Cardiac muscle cell (in vitro differentiated cells and primary cell): ENCODE results near the gene SFSWAP. TPM values are rescaled to one million over a fixed set of nuclear protein-coding genes. Genes with fewer than 3 reads are reported as not detected.
A peak's percentile ranks its signal among the peaks of the same experiment; 100 is the strongest.
"Not testable (repeated sequence)": the region's sequence is repeated elsewhere in the genome, so short reads cannot be mapped to it uniquely, and the experiment has no call there.

Source experiments
- DNase-seq, 2 donors: peaks; one replicate each; pipeline versions ENCODE4 v3.0.0 to v3.0.0-alpha.2; 2010 to 2017; ENCODE audit warnings: low read depth in 1 of 2, low spot score in 1 of 2
- H3K27ac ChIP-seq: fragments of 200-600 bp; sonication (generic); 2 replicates; pipeline ENCODE4 v1.5.1; 2016
- H3K27me3 ChIP-seq: fragments of 200-600 bp; sonication (generic); 2 replicates; pipeline ENCODE4 v1.6.0; 2016; ENCODE audit warnings: control low read depth
- H3K36me3 ChIP-seq: fragments of 200-600 bp; sonication (generic); 2 replicates; pipeline ENCODE4 v1.5.1; 2016; ENCODE audit warnings: control low read depth
- H3K4me1 ChIP-seq: fragments of 200-600 bp; sonication (generic); 2 replicates; pipeline ENCODE4 v1.8.1; 2017; ENCODE audit warnings: low read depth, mild to moderate bottlenecking, mixed run types
- H3K4me3 ChIP-seq: fragments of 200-600 bp; sonication (generic); 2 replicates; pipeline ENCODE4 v1.5.1; 2016; ENCODE audit warnings: mild to moderate bottlenecking
- H3K9me3 ChIP-seq: fragments of 200-600 bp; sonication (generic); 2 replicates; pipeline ENCODE4 v1.5.1; 2017; ENCODE audit warnings: low read depth, mild to moderate bottlenecking, control low read depth
- CTCF ChIP-seq: IDR thresholded peaks from 2 replicates; pipeline ENCODE4 v1.5.1; 2012; ENCODE audit warnings: low read depth, mild to moderate bottlenecking, low read length
- polyA plus RNA-seq: library from polyadenylated mRNA; unstranded; fragments of >200 nt; fragmentation: Nextera tagmentation; extraction: Ambion mirVana; gene quantifications from 2 replicates; pipeline ENCODE4 v1.2.1, GENCODE V29; 2016
- total RNA-seq: library from RNA; depleted of rRNA; stranded (reverse); fragments of >200 nt; gene quantifications from 2 replicates; pipeline ENCODE4 v1.2.3, GENCODE V29; 2016

The SFSWAP gene
- 29.8 and 44.8 TPM in 2 replicates for total RNA-seq
- 24.1 and 29.9 TPM in 2 replicates for polyA plus RNA-seq

GRCh38 chr12:131710464-131711457 lies at the start of gene SFSWAP:
Gene SFSWAP, plus strand, starts transcription at chr12:131711090. Its CDS starts 140 bp downstream, at chr12:131711230.
- Histone ChIP-seq H3K4me3 (peak within 1 kb of the TSS; percentile 91), H3K27ac (peak within 1 kb of the TSS; percentile 95), H3K9me3 (no peaks in the 10 kb centered on the region), H3K36me3 (peaks cover 20% of the 10 kb centered on the region), H3K27me3 (no peaks in the 10 kb centered on the region), H3K4me1 (peaks cover 11% of the 10 kb centered on the region)
- no peak for TF ChIP-seq CTCF
- DNase-seq = peak; percentile 83 to 87

- not testable (repeated sequence) for DNase-seq, H3K4me3 ChIP-seq, H3K36me3 ChIP-seq
Measured at GRCh38 chr12:131661170-131661985, 49.5 kb upstream of the SFSWAP start.

GRCh38 chr12:131661986-131662288 lies 49.0 kb upstream of the SFSWAP start:
- peaks cover 20% of the 10 kb centered on the region for H3K27me3 ChIP-seq
- H3K27ac ChIP-seq, H3K4me1 ChIP-seq, H3K36me3 ChIP-seq, H3K9me3 ChIP-seq, H3K4me3 ChIP-seq, DNase-seq: not testable (repeated sequence)

More at GRCh38 chr12:131661170-131661985, 49.5 kb upstream of the SFSWAP start:
- H3K9me3 ChIP-seq, H3K4me1 ChIP-seq, H3K27ac ChIP-seq: not testable (repeated sequence)
- H3K27me3 ChIP-seq = peaks cover 20% of the 10 kb centered on the region

- peaks cover 20% of the 10 kb centered on the region for H3K27me3 ChIP-seq
- not testable (repeated sequence) for H3K36me3 ChIP-seq, H3K4me1 ChIP-seq, H3K27ac ChIP-seq, H3K4me3 ChIP-seq, DNase-seq, H3K9me3 ChIP-seq
Measured at GRCh38 chr12:131662346-131662745, 48.5 kb upstream of the SFSWAP start.

- H3K4me1 ChIP-seq, H3K36me3 ChIP-seq, H3K9me3 ChIP-seq, H3K27me3 ChIP-seq, DNase-seq, H3K4me3 ChIP-seq, H3K27ac ChIP-seq: not testable (repeated sequence)
Measured at GRCh38 chr12:131665666-131666065, 45.2 kb upstream of the SFSWAP start.

GRCh38 chr12:131666486-131666885 lies 44.4 kb upstream of the SFSWAP start:
- not testable (repeated sequence) for H3K27me3 ChIP-seq, H3K4me3 ChIP-seq, H3K9me3 ChIP-seq, H3K27ac ChIP-seq, H3K4me1 ChIP-seq, H3K36me3 ChIP-seq, DNase-seq

- not testable (repeated sequence) for H3K9me3 ChIP-seq, H3K4me1 ChIP-seq, DNase-seq, H3K4me3 ChIP-seq, H3K27me3 ChIP-seq, H3K27ac ChIP-seq, H3K36me3 ChIP-seq
Measured at GRCh38 chr12:131666978-131667601, 43.8 kb upstream of the SFSWAP start.

- no peaks in the 10 kb centered on the region for H3K9me3 ChIP-seq
- no peaks in the 10 kb centered on the region for H3K27me3 ChIP-seq
- no peak for DNase-seq
- TF ChIP-seq CTCF = no peak
- H3K4me3 ChIP-seq = no peak overlapping the region
- no peaks in the 10 kb centered on the region for H3K4me1 ChIP-seq
- H3K27ac ChIP-seq = no peak overlapping the region
- H3K36me3 ChIP-seq = no peaks in the 10 kb centered on the region
Measured at GRCh38 chr12:131671276-131671675, 39.6 kb upstream of the SFSWAP start.
